Measurements from ENCODE around the gene GRK1.

DNA sequence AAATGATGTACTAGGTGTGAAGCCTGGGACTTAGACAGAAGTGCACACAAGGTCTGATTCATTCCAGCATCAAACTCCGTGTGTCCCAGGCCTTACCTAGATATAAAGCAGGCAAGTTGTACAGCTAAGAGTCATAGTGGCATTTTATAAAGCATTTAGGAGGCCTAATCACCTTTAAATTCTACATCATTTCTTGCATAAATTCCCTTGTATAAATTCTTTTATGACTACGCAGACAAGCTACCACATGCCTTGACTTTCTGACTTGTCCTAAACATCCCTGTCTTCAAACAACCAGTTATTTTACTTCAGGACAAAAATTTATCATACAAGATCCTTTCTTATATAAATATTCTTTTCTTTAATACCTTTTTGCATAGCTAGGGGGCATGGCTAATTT lies 114.6 kb downstream of the GRK1 start:
- TF ChIP-seq CTCF (IDR thresholded peaks at IDR 0.05): no peak
- no peak for TF ChIP-seq POLR2A (IDR thresholded peaks at IDR 0.05)

Data from Peyer's patch (tissue), 4 donors.